ENCODE measurements around the gene CDC42EP4.

- TF ChIP-seq CTCF (IDR thresholded peaks at IDR 0.05; ENCODE audit: low read length) (no peak), EZH2 (optimal IDR thresholded peaks at IDR 0.05; ENCODE audit: low read depth, low read length) (no peak), EZH2phosphoT487 (IDR thresholded peaks at IDR 0.05; ENCODE audit: low read length) (no peak)
Measured at GRCh38 chr17:73240561-73240960, 71.2 kb downstream of the CDC42EP4 start.

All from MM.1S (cell line).